ENCODE results near the gene FOXP1. TPM values are rescaled to one million over a fixed set of nuclear protein-coding genes. Genes with fewer than 3 reads are reported as not detected.

Gene FOXP1
- total RNA-seq, 1 experiment from 2014 or later: 2.9 TPM

- BruUV-seq (replicated peaks): no TSS peak
- intact Hi-C loops (cut with micrococcal nuclease; ENCODE audit: unreplicated experiment): no loop called here
- no peak for ATAC-seq
- no peaks in the 10 kb centered on the region for H3K36me3 ChIP-seq (ENCODE audit: control insufficient read depth, insufficient read depth, low read length)
- H3K4me1 ChIP-seq (ENCODE audit: control insufficient read depth, insufficient read depth, low read length): no peaks in the 10 kb centered on the region
- no peaks in the 10 kb centered on the region; the same call in 1 of the 2 replicates for H3K27me3 ChIP-seq (ENCODE audit: control insufficient read depth, insufficient read depth, low read length)
- no peaks in the 10 kb centered on the region for H3K9me3 ChIP-seq (ENCODE audit: control insufficient read depth, insufficient read depth, low read depth, low read length)
- POLR2A ChIA-PET: no interaction called here
- in situ Hi-C loops (cut with HindIII; ENCODE audit: low pct_unique_long_range_greater_than_20kb, low sequenced_read_pairs): no loop called here
- CTCF ChIA-PET: no interaction called here
- TF ChIP-seq REST (IDR thresholded peaks at IDR 0.05; ENCODE audit: insufficient read depth in 1 of 2, low read depth in 2 of 2, low read length in 1 of 2): no peak
- no peak for DNase-seq (ENCODE audit: low read depth, low spot score)
- H3K27ac ChIP-seq (ENCODE audit: low read length): no peak overlapping the region
- no peak overlapping the region for H3K4me3 ChIP-seq (ENCODE audit: low read depth in 2 of 2, low read length in 2 of 2)
Measured at GRCh38 chr3:71559021-71559420, 24.5 kb downstream of the FOXP1 start.

- intact Hi-C loops (cut with micrococcal nuclease; ENCODE audit: unreplicated experiment): no loop called here
- no peak for TF ChIP-seq TCF7L2 (IDR thresholded peaks at IDR 0.05; ENCODE audit: low read depth, low read length)
- no peak for TF ChIP-seq CTCF (IDR thresholded peaks at IDR 0.05)
- no peak for TF ChIP-seq SIN3A (IDR thresholded peaks at IDR 0.05; ENCODE audit: borderline replicate concordance, insufficient read depth, low read depth, low read length)
- TF ChIP-seq POLR2AphosphoS5 (IDR thresholded peaks at IDR 0.05; ENCODE audit: low read depth, low read length): no peak
- no peak for TF ChIP-seq REST (IDR thresholded peaks at IDR 0.05; ENCODE audit: insufficient read depth in 1 of 2, low read depth in 2 of 2, low read length in 1 of 2)
- Histone ChIP-seq H3K4me3 (ENCODE audit: low read depth in 2 of 2, low read length in 2 of 2) (no peak overlapping the region), H3K9me3 (ENCODE audit: control insufficient read depth, insufficient read depth, low read depth, low read length) (no peaks in the 10 kb centered on the region), H3K27me3 (ENCODE audit: control insufficient read depth, insufficient read depth, low read length) (no peaks in the 10 kb centered on the region; the same call in 1 of the 2 replicates), H3K27ac (ENCODE audit: low read length) (no peak overlapping the region), H3K4me1 (ENCODE audit: control insufficient read depth, insufficient read depth, low read length) (no peaks in the 10 kb centered on the region), H3K36me3 (ENCODE audit: control insufficient read depth, insufficient read depth, low read length) (no peaks in the 10 kb centered on the region)
- no peak for DNase-seq (ENCODE audit: low read depth, low spot score)
- no peak for ATAC-seq
- no TSS peak for BruUV-seq (replicated peaks)
- CTCF ChIA-PET: no interaction called here
- POLR2A ChIA-PET: no interaction called here
- in situ Hi-C loops (cut with HindIII; ENCODE audit: low pct_unique_long_range_greater_than_20kb, low sequenced_read_pairs): no loop called here
Measured at GRCh38 chr3:71554649-71555048, 28.9 kb downstream of the FOXP1 start.

All from Panc1 (cell line).